Bronchial epithelial cell (primary cell): ENCODE data around the gene TNS3. TPM values are rescaled to one million over a fixed set of nuclear protein-coding genes. Genes with fewer than 3 reads are reported as not detected.

Source experiments
- DNase-seq: peaks from one replicate; pipeline ENCODE4 v3.0.0-alpha.2; 2010; ENCODE audit warnings: low read depth
- FAIRE-seq: peaks from 2 replicates; lab custom pipeline; 2011; peaks lifted over from hg19 to GRCh38; lab: Jason Lieb, UNC
- H3K27me3 ChIP-seq: 2 replicates; pipeline ENCODE4 v1.5.1; 2011; ENCODE audit warnings: low read length; ENCODE audit not compliant: control insufficient read depth, insufficient read depth
- H3K36me3 ChIP-seq: 2 replicates; pipeline ENCODE4 v1.5.1; 2011; ENCODE audit warnings: low read length; ENCODE audit not compliant: control insufficient read depth, insufficient read depth
- H3K4me3 ChIP-seq: 2 replicates; pipeline ENCODE4 v1.5.1; 2011; ENCODE audit warnings: mild to moderate bottlenecking, low read depth, low read length, control low read depth
- CTCF ChIP-seq: IDR thresholded peaks from 2 replicates; pipeline ENCODE4 v1.5.1; 2011; ENCODE audit warnings: mild to moderate bottlenecking, moderate library complexity, low read length, control low read depth, inconsistent platforms; ENCODE audit not compliant: insufficient read depth, severe bottlenecking
- total RNA-seq: library from RNA; depleted of rRNA; stranded (reverse); fragments of >200 nt; gene quantifications from 2 replicates; pipeline ENCODE4 v1.2.1, GENCODE V29; 2014

Gene TNS3
- total RNA-seq, 1 donor from 2014 or later: 2.6 TPM

- DNase-seq: no peak
- Histone ChIP-seq H3K4me3 (no peak overlapping the region), H3K36me3 (peaks cover 11% of the 10 kb centered on the region), H3K27me3 (no peaks in the 10 kb centered on the region)
- no peak for FAIRE-seq
- no peak for TF ChIP-seq CTCF
Measured at GRCh38 chr7:47344171-47344955, 237.5 kb downstream of the TNS3 start.

GRCh38 chr7:47343061-47343455 is 238.9 kb downstream of the TNS3 start:
- DNase-seq (no peak), FAIRE-seq (no peak)
- no peaks in the 10 kb centered on the region for H3K27me3 ChIP-seq
- no peak for TF ChIP-seq CTCF
- H3K36me3 ChIP-seq: peaks cover 11% of the 10 kb centered on the region
- no peak overlapping the region for H3K4me3 ChIP-seq

GRCh38 chr7:47342296-47343060 is 239.4 kb downstream of the TNS3 start:
- TF ChIP-seq CTCF: no peak
- DNase-seq (no peak), FAIRE-seq (no peak)

GRCh38 chr7:47340517-47340916 is 241.4 kb downstream of the TNS3 start:
- no peak for FAIRE-seq
- Histone ChIP-seq H3K36me3 (peaks cover 5% of the 10 kb centered on the region), H3K27me3 (no peaks in the 10 kb centered on the region), H3K4me3 (no peak overlapping the region)
- no peak for TF ChIP-seq CTCF
- DNase-seq: no peak

More at GRCh38 chr7:47342296-47343060, 239.4 kb downstream of the TNS3 start:
- no peak overlapping the region for H3K4me3 ChIP-seq
- H3K27me3 ChIP-seq: no peaks in the 10 kb centered on the region
- peaks cover 11% of the 10 kb centered on the region for H3K36me3 ChIP-seq

- H3K27me3 ChIP-seq: no peaks in the 10 kb centered on the region
- FAIRE-seq (no peak), DNase-seq (no peak)
- H3K36me3 ChIP-seq: no peaks in the 10 kb centered on the region
- no peak overlapping the region for H3K4me3 ChIP-seq
- TF ChIP-seq CTCF: no peak
Measured at GRCh38 chr7:47338026-47338425, 243.9 kb downstream of the TNS3 start.
